MCF 10A (cell line): ENCODE data around the gene NIM1K. TPM values are rescaled to one million over a fixed set of nuclear protein-coding genes. Genes with fewer than 3 reads are reported as not detected.

Experiments
- BruUV-seq: library from RNA; stranded (reverse); fragments of 400-500 nt; replicated peaks from 2 replicates; lab custom pipeline; 2021; lab: Mats Ljungman, UMichigan
- CTCF ChIA-PET: fragments of 300-600 bp; sonication (Branson Sonifier 250); formaldehyde crosslinking; extraction: SDS; loops from one replicate; lab custom pipeline; 2021; ENCODE audit warnings: antibody characterized with exemption, inconsistent platforms; lab: Yijun Ruan, JAX
- POLR2A ChIA-PET: fragments of 300-600, 350-650 bp; sonication (Branson Sonifier 250); formaldehyde crosslinking; extraction: SDS; loops from one replicate; lab custom pipeline; 2020; ENCODE audit warnings: antibody characterized with exemption, inconsistent platforms; lab: Yijun Ruan, JAX
- DNase-seq: peaks from one replicate; pipeline ENCODE4 v3.0.0-alpha.2; 2018; ENCODE audit not compliant: unreplicated experiment
- H3K27ac Mint-ChIP-seq: one replicate; pipeline ENCODE4 v1.8.0; 2022; ENCODE audit warnings: mild to moderate bottlenecking, low read depth, mixed read lengths; ENCODE audit not compliant: unreplicated experiment
- H3K27me3 Mint-ChIP-seq: one replicate; pipeline ENCODE4 v1.8.0; 2022; ENCODE audit warnings: mixed read lengths; ENCODE audit not compliant: insufficient read depth, unreplicated experiment
- H3K36me3 Mint-ChIP-seq: one replicate; pipeline ENCODE4 v1.8.0; 2022; ENCODE audit warnings: mild to moderate bottlenecking, moderate library complexity, mixed read lengths; ENCODE audit not compliant: insufficient read depth, unreplicated experiment
- H3K4me1 Mint-ChIP-seq: one replicate; pipeline ENCODE4 v1.8.0; 2022; ENCODE audit warnings: mixed read lengths; ENCODE audit not compliant: insufficient read depth, unreplicated experiment
- H3K4me3 Mint-ChIP-seq: one replicate; pipeline ENCODE4 v1.8.0; 2022; ENCODE audit warnings: mild to moderate bottlenecking, moderate library complexity, mixed read lengths; ENCODE audit not compliant: unreplicated experiment
- H3K9me3 Mint-ChIP-seq: one replicate; pipeline ENCODE4 v1.8.0; 2022; ENCODE audit warnings: mixed read lengths; ENCODE audit not compliant: unreplicated experiment
- CTCF ChIP-seq: fragments of 200-600 bp; IDR thresholded peaks from one replicate; pipeline ENCODE4 v1.8.0; 2022; ENCODE audit warnings: antibody characterized with exemption, mild to moderate bottlenecking; ENCODE audit not compliant: unreplicated experiment
- intact Hi-C: fragments of 100-400 bp; cut with micrococcal nuclease; formaldehyde crosslinking; loops from 2 replicates; pipeline ENCODE4 v1.14.1; 2022
- total RNA-seq: library from RNA; stranded (reverse); gene quantifications from 2 replicates; pipeline ENCODE4 v1.2.3, GENCODE V29; 2022

Gene NIM1K
- total RNA-seq, 1 experiment from 2014 or later: not detected

- H3K4me1 Mint-ChIP-seq: no peaks in the 10 kb centered on the region
- TF ChIP-seq CTCF: no peak
- DNase-seq: no peak
- no TSS peak for BruUV-seq
- POLR2A ChIA-PET: interaction anchor here (0.8 to 1.3 kb wide), 2 partner anchors 31 to 243 kb away, joined by 3 to 4 read pairs; partner anchors contain the start of gene HMGCS1
- H3K9me3 Mint-ChIP-seq: no peaks in the 10 kb centered on the region
- peaks cover 11% of the 10 kb centered on the region for H3K36me3 Mint-ChIP-seq
- H3K4me3 Mint-ChIP-seq: no peak overlapping the region
- intact Hi-C loops: no loop called here
- H3K27me3 Mint-ChIP-seq: no peaks in the 10 kb centered on the region
- H3K27ac Mint-ChIP-seq: no peak overlapping the region
- CTCF ChIA-PET: no interaction called here
These were observed 90.0 kb downstream of the NIM1K start for GRCh38 chr5:43281840-43282658.

GRCh38 chr5:43286623-43287022 lies 94.6 kb downstream of the NIM1K start:
- no peak overlapping the region for H3K27ac Mint-ChIP-seq
- intact Hi-C loops: no loop called here
- H3K4me1 Mint-ChIP-seq: no peaks in the 10 kb centered on the region
- CTCF ChIA-PET: interaction anchor here (0.6 to 1.3 kb wide), 4 partner anchors 103 to 383 kb away, joined by 3 to 4 read pairs (median 4); no protein-coding TSS in a partner anchor
- no peaks in the 10 kb centered on the region for H3K9me3 Mint-ChIP-seq
- H3K27me3 Mint-ChIP-seq: no peaks in the 10 kb centered on the region
- POLR2A ChIA-PET: no interaction called here
- no peak overlapping the region for H3K4me3 Mint-ChIP-seq
- no TSS peak for BruUV-seq
- H3K36me3 Mint-ChIP-seq: peaks cover 45% of the 10 kb centered on the region
- no peak for TF ChIP-seq CTCF
- no peak for DNase-seq

GRCh38 chr5:43287493-43287892 lies 95.5 kb downstream of the NIM1K start:
- no peak overlapping the region for H3K4me3 Mint-ChIP-seq
- ChIA-PET CTCF (interaction anchor here (0.7 to 1.3 kb wide), 2 partner anchors 102 to 384 kb away, joined by 3 read pairs; no protein-coding TSS in a partner anchor), POLR2A (interaction anchor here (0.6 kb wide), 1 partner anchor 235 kb away, joined by 4 read pairs; no protein-coding TSS in a partner anchor)
- H3K27me3 Mint-ChIP-seq: no peaks in the 10 kb centered on the region
- no peaks in the 10 kb centered on the region for H3K4me1 Mint-ChIP-seq
- no peak for DNase-seq
- peaks cover 50% of the 10 kb centered on the region for H3K36me3 Mint-ChIP-seq
- H3K9me3 Mint-ChIP-seq: no peaks in the 10 kb centered on the region
- no peak for TF ChIP-seq CTCF
- intact Hi-C loops: no loop called here
- BruUV-seq: no TSS peak
- H3K27ac Mint-ChIP-seq: peak overlapping the region; percentile 47

GRCh38 chr5:43288269-43288831 lies 96.3 kb downstream of the NIM1K start:
- H3K27ac Mint-ChIP-seq: no peak overlapping the region
- no peak for DNase-seq
- BruUV-seq: no TSS peak
- no peaks in the 10 kb centered on the region for H3K4me1 Mint-ChIP-seq
- ChIA-PET CTCF (interaction anchor here (0.9 to 1.3 kb wide), 2 partner anchors 17 to 378 kb away, joined by 3 read pairs; no protein-coding TSS in a partner anchor), POLR2A (interaction anchor here (0.5 to 0.6 kb wide), 2 partner anchors 21 to 125 kb away, joined by 3 read pairs; no protein-coding TSS in a partner anchor)
- TF ChIP-seq CTCF: no peak
- no peaks in the 10 kb centered on the region for H3K9me3 Mint-ChIP-seq
- no peak overlapping the region for H3K4me3 Mint-ChIP-seq
- intact Hi-C loops: no loop called here
- H3K27me3 Mint-ChIP-seq: no peaks in the 10 kb centered on the region
- H3K36me3 Mint-ChIP-seq: peaks cover 59% of the 10 kb centered on the region
